ENCODE results near the gene ARHGEF1.
A peak's percentile ranks its signal among the peaks of the same experiment; 100 is the strongest.

Gene ARHGEF1

GRCh38 chr19:41920882-41921576, 38.0 kb downstream of the ARHGEF1 start:
- no peak for DNase-seq

DNA sequence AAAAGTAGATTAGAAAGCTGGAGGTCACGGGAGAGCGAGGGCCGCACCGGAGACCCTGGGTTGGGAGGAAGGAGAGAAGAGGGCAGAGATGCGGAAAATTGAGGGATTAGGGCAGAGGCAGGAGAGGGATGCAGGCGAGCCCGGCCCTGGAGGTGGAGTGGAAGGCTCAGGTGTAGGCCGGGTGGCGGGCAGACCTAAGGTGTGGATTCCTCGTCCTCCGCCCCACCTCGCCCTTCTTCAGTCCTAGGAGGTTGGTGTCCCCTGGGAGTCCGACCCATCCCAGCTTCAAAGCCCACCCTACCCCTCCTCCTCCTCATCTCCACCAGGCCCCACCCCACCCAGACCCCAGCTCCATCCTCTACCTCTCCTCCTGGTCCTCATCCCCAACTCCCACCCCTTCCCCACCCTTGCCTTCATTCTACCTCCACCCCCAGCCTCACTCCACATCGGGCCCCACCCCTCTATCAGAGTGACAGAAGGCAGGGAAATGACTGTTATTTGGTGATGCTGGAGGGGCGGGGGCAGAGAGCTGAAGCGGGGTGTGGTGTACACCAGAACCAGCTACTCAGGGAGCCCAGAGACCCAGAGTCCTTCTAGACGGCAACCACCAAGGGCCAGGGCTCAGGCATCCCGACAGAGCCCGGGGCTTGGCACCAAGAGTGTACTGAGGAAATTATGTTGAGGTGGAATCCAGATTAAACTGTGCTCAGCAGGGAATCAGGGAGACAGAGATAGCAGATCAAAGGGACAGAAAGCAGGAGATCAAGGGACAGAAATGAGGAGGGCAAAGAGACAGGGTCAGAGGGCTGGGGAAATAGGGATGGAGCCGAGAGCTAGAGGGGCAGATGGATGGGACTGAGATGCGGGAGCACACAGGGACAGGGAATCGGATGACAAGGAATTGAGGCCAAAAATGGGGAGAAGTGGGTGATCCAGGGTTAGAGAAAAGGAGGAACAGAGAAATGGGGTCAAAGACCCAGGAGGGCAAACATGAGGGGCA, 38.9 kb downstream of the ARHGEF1 start:
- no peak for DNase-seq

DNA sequence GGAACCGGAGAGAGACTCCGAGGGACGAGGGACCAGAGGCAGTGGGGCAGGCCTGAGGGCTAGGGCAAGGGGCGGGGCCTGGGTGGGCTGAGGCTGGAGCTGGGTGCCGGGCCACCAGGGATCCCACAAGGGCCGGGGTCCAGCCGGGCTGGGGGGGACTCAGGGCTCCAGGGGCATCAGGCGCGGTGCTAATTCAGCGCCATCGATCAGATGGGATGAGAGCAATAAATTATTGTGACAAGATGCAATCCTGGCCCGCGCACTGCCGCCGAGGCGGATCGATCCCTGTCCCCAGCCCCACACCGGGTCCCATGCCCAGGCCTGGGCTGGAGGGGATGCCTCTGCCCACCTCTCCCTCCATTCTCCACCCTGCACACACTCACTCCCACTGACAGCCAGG, 39.6 kb downstream of the ARHGEF1 start:
- no peak for DNase-seq

DNA sequence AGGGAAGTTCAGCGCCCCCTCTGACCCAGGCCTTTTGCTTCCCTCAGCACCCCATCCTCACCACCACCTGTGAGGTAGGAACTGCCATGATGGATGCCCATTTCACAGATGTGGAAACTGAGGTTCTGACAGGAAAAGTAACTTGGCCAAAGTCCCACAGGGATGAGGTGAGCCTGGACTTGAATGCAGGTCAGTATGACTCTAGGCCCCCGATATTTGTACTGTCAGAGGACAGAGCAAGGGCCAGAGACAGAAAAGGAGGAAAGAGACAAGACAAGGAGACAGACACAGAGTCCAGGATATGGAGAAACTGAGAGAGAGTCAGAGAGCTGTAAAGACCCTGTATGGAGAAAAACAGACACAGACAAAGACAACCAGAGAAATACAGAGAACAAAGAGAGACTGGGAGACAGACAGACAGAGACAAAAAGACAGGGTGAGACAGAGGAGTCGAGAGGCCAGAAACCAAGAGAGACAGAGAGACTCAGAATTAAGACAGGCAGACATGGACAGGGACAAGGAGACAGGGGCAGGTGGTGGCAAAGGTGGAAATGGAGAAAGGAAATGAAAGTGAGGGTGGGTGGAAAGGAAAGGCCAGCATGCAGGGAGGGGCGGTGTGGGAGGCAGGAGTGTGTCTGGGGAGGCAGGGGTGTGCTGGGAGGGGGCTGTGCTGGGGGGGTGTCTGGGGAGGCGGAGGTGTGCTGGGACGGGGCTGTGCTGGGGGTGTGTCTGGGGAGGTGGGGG, 40.2 kb downstream of the ARHGEF1 start:
- DNase-seq: no peak

DNA sequence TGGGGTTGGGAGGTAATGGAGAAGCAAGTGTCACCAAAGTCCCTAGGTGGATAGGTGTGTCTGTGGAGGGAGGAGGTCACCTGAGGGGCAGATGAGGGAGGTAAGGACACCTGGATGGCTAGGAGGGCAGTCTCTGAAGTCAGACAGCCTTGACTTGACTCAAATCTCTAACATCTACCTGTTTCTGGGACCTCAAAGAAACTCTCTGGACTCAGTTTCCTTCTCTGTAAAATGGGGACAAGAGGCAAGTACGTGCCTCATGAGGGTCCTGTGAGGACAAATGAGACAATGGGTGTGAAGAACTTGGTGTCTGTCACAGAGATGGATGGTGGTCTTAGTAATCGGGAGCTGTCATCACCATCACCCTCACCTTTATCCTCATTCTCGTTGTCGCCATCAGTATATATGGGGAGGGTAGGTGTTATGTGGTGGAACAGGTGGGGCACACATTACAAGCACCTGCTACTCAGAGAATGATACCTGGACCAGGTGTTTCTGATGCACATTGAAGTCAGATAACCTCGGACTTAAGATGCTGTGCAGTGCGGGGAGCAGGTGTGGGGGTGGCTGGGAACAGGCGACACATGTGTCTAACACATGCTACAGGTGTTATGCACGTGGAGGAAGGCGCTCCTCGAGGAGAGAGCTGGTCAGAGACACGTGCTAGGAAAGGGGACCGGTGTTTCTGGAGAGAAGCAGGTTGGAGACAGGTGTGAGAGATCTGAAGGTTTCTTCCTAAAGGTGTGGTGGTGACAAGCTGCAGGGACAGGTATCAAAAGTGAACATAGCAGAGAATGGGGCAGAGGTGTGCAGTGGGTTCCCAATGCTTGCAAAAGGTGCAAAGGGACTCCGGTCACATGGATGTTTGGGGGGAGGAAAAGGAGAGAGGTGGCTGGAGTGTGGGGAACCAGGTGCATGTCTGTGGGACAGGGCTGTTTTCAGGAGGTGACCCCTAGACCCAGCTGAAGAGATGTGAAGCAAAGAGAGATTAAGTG, 41.5 kb downstream of the ARHGEF1 start:
- no peak for DNase-seq

DNA sequence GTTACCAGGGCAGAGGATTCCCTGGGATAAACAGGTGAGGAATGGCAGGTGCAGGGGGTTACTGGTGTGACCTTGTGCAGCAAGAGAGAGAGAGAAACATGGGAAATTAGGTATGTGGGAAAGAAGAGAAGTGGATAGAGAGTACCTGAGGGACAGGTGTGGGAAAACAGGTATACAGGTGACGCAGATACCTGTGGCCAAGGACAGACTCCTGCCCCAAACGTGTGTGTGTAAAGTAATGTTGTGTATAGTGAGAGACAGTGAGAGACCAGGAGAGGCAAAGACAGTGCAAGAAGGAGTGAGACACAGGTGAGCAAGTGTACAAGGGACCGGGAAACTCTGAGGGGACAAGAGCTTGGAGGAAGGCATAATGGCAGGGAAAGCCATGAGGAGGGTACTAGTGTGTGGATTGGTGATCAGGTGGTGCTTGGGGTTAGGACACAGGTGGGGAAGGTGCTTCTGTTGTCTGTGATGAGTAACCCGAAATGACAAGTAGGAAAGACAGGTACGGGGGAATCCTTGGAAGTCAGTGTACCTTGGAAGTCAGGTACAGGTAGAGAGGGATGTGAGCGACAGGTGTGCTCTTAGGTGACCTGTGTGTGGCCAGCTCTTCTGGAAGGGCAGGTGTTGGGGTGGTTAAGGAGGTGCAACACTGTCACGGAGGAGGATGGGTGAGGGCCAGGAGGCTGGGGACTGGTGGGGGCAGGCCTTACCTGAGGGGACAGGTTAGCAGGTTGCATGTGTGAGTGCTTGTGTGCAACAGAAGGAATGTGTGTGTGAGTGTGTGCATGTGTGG, 42.4 kb downstream of the ARHGEF1 start:
- no peak for DNase-seq

DNA sequence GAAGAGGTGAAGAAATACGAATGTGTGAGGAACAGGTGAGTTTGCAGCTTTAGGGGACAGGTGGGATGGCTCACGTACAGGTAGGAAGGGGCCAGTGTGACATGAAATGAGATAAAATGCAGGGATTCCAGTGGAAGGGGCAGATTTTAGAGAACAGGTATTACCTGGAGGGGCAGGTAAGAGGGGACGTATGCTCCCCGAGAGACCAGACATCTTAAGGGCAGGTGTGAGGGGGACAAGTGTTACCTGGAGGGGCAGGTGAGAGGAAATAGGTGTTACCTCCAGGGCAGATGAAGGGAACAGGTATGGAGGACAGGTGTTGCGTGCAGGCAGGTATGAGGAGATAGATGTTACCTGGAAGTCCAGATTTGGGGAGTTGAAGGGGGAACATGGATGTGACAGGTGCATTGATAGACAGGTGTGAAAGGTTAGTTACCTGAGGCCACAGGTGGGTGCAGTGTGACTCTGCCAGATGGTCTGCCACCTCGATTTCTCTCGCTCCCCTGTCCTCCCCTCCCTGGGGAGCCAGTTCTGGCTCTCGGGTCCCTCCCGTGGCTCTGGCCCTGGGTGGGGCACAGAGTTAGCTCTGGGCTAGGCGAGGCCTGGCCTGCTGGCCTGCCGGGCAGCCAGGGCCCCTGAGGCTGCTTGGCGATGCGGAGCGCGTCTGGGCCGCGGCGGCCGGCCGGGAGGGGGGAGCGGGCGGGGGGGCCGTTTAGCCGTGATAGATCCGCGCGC, 43.2 kb downstream of the ARHGEF1 start:
- DNase-seq: no peak

DNA sequence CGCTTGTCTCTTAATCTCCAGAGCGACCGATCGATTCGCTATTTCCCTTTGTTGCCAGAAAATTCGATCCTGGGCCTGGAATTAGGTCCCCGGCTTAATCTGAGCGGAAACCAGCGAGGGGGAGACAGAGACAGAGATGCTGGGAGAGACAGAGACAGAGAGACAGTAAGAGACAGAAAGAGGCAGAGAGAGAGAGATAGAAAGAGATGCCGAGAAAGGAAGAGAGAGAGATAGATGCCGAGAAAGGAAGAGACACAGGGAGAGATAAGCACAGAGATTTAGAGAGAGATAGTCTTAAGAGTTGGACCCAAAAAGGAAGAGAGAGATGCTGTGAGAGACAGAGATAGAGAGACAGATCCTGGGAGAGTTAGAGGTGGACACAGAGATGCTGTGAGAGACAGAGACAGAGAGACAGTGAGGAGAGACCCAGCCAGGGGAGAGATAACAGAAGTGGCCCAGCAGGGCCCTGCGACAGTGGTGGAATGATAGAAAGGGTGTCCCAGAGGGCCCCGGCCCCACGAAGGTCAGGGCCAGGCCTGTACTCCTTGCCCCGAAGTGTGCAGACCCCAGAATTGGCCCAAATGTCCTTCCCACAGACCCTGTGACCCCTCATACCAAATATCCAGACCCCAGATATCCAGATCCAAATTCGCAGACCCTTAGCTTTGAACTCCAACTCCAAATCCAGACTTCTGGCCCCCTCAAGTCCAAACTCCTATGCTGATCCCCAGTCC, 43.9 kb downstream of the ARHGEF1 start:
- DNase-seq: no peak

GRCh38 chr19:41927497-41928192, 44.7 kb downstream of the ARHGEF1 start:
- DNase-seq: peak in 1 of 2 experiments; percentile 37

GRCh38 chr19:41928221-41928683, 45.3 kb downstream of the ARHGEF1 start, which contains the start of gene ERFL:
Gene ERFL (minus strand): TSS chr19:41928449. CDS start chr19:41912919, 15,530 bp downstream.
- DNase-seq: peak in 1 of 2 experiments; percentile 60

DNA sequence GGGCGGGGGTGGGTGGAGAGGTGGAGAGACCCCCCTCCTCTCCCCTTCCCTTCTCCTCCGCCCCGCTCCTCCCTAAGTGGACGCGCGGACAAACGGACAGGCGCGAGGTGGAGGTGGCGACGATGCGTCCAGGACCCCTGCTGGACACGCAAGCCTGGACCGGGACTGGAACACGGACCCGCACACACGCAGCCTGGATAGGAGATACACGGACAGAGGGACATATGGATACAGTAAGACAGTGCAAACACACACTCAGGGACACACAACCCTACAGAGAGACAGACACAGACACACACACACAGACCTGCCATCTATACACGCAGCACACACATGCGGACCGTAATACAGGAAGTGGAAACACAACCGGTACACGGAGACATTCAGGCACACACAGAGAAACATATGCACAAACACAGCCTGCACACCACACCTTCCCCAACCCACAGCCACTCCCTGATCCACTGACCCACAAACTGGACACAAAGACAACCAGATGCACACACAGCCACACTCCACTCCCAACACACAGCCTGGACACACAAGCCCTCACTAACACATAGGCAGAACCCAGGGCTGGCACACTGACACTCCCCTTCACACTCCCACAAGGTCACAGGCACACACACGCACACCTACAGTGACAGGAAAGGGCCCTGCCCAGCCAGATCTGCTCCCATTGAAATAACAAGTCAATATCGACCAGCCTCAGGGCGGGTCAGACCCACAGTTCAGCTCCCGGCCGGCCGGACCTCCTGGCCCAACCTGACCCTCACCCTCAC, 46.0 kb downstream of the ARHGEF1 start:
- peak in 1 of 2 experiments; percentile 43 for DNase-seq

GRCh38 chr19:41929536-41930071, 46.6 kb downstream of the ARHGEF1 start:
- no peak for DNase-seq

DNA sequence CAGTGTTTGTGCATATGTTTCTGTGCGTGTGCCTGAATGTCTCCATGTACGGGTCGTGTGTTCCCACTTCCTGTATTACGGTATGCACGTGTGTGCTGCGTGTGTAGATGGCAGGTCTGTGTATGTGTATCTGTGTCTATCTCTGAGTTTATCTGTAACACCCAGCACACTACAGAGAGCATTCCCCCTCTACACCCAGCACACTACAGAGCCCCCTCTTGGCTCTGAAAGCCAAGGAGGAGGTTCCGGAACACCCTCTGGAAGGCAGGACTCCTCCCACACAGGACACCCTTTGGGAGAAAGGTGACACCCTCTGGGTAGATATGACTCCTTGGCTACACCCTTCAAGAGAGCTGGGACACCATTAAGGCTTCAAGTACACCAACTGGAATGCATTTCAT, 47.3 kb downstream of the ARHGEF1 start:
- no peak for DNase-seq

DNA sequence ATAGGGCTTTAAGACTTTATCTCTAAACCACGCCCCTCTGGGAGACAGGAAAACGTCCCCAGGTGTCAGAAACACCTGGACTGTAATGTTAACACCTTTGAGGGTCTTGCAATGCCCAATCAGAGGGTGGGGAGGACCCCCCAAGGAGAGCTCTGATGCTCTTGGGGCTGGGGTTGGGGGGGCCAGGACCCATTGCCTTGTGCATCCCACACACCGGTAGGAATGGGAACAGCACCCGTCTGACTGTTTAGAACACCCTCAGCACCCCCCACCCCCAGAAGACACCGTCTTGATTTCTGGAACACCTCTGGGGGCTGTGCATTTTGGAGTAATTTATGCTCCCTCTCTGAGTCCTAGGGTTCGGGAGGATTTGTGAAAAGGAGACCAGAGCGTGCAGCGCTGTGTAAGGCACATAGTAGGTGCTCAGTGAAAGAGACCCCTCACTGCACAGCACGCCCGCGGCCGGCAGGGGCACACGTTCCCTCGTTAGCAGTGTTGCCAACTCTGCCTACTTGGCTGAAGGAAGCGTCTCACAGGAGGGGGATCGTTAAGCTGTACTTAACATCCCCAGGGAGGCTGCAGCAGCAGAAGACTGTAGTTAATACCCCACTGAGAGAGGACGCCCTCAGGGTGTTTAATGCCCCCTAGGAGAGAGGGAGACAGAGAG, 48.1 kb downstream of the ARHGEF1 start:
- DNase-seq: no peak

DNA sequence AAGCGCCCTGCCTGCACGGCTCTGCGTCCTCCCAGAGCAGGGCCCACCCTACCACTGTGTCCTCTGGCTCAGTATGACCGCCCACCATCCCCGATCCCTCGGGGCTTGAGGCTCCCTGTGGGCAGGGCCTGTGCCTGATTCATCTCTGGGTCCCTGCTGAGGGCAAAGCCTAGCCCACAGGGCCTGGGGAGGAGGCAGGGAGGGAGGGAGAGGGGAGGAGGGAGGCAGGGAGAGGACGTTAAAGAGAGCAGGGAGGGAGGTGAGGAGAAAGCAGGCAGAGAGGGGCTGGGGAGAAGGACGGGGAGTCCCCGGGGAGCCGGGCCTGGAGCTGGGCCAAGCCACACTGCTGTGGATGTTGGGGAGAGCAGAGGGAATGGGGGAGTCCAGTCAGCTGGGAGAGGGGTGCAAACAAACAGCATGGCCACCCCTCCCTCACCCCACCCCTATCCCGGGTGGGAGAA, 49.3 kb downstream of the ARHGEF1 start:
- no peak for DNase-seq

DNA sequence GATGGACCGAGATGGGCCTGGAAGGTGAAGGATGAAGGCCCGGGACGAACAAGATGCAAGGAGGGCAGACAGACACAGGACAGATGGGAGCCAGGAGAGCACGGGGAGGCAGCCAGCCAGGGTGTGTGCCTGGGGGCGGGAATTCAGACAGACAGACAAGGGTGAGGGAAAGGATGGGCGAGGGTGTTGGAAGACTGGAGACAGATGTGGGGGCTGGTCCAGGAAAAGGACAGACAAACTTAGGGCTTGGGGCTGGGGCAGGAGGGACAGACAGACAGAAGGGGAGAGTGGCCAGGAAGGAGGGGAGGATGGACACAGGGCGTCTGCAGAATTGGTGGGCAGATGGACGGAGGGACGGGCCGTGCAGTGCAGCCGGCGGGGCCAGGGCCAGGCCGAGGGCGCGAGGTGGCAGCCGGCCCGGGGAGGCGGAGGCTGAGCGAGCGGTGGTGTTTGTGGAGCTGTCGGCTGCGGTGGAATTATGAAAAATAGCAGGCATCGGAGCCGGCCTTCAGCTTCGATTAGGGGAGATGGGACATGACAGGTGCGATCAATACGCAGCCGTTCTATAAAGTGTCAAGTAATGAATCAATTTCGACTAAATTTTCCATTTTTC, 49.8 kb downstream of the ARHGEF1 start:
- no peak for DNase-seq

All from stimulated activated CD4-positive, alpha-beta T cell treated with anti-CD3 and anti-CD28 coated beads, Interleukin-4, amount 100 ng/mL, for 4 hours (primary cell).